GM23248 (cell line): ENCODE results near the gene NKAIN4. TPM values are rescaled to one million over a fixed set of nuclear protein-coding genes. Genes with fewer than 3 reads are reported as not detected.
A peak's percentile ranks its signal among the peaks of the same experiment; 100 is the strongest.

Experiments
- DNase-seq: peaks from one replicate; pipeline ENCODE4 v3.0.0-alpha.2; 2015
- H2AFZ ChIP-seq: fragments of 200-600 bp; sonication (generic); 2 replicates; pipeline ENCODE4 v1.6.1; 2016; ENCODE audit warnings: antibody characterized with exemption
- H3F3A ChIP-seq: fragments of 200-600 bp; sonication (generic); 2 replicates; pipeline ENCODE4 v1.6.1; 2016; ENCODE audit warnings: mild to moderate bottlenecking, antibody characterized with exemption, mixed run types; ENCODE audit not compliant: insufficient read depth
- H3K27ac ChIP-seq: fragments of 200-600 bp; sonication (generic); 2 replicates; pipeline ENCODE4 v1.5.1; 2016; ENCODE audit warnings: mild to moderate bottlenecking
- H3K27me3 ChIP-seq: fragments of 200-600 bp; sonication (generic); replicated peaks from 2 replicates; pipeline ENCODE4 v1.6.1; 2016; ENCODE audit warnings: mild to moderate bottlenecking; ENCODE audit not compliant: insufficient read depth
- H3K36me3 ChIP-seq: fragments of 200-600 bp; sonication (generic); 2 replicates; pipeline ENCODE4 v1.6.1; 2016; ENCODE audit warnings: low read depth, mild to moderate bottlenecking
- H3K4me1 ChIP-seq: fragments of 200-600 bp; sonication (generic); 2 replicates; pipeline ENCODE4 v1.6.1; 2016; ENCODE audit warnings: mild to moderate bottlenecking; ENCODE audit not compliant: insufficient read depth
- H3K4me2 ChIP-seq: fragments of 200-600 bp; sonication (generic); one replicate; pipeline ENCODE4 v1.6.1; 2016; ENCODE audit warnings: mild to moderate bottlenecking; ENCODE audit not compliant: unreplicated experiment
- H3K4me3 ChIP-seq: fragments of 200-600 bp; sonication (generic); 2 replicates; pipeline ENCODE4 v1.5.1; 2016; ENCODE audit warnings: mild to moderate bottlenecking
- H3K79me2 ChIP-seq: fragments of 200-600 bp; sonication (generic); 2 replicates; pipeline ENCODE4 v1.6.1; 2016; ENCODE audit warnings: mild to moderate bottlenecking; ENCODE audit not compliant: insufficient read depth
- H3K9ac ChIP-seq: fragments of 200-600 bp; sonication (generic); 2 replicates; pipeline ENCODE4 v1.6.1; 2016; ENCODE audit warnings: mild to moderate bottlenecking
- H3K9me2 ChIP-seq: fragments of 200-600 bp; sonication (generic); 2 replicates; pipeline ENCODE4 v1.6.1; 2016; ENCODE audit warnings: mixed run types, mild to moderate bottlenecking, moderate library complexity; ENCODE audit not compliant: insufficient read depth
- H3K9me3 ChIP-seq: fragments of 200-600 bp; sonication (generic); one replicate; pipeline ENCODE4 v1.6.1; 2017; ENCODE audit warnings: low read depth
- H4K20me1 ChIP-seq: fragments of 200-600 bp; sonication (generic); 2 replicates; pipeline ENCODE4 v1.6.0; 2016; ENCODE audit not compliant: insufficient read depth
- EZH2 ChIP-seq: fragments of 200-600 bp; sonication (generic); IDR thresholded peaks from 2 replicates; pipeline ENCODE4 v1.6.1; 2018; ENCODE audit warnings: antibody characterized with exemption, mild to moderate bottlenecking; ENCODE audit not compliant: insufficient read depth, poor library complexity, severe bottlenecking
- EZH2phosphoT487 ChIP-seq: fragments of 200-600 bp; sonication (generic); IDR thresholded peaks from 2 replicates; pipeline ENCODE4 v1.6.1; 2018; ENCODE audit warnings: antibody characterized with exemption, moderate library complexity, mild to moderate bottlenecking, low read depth; ENCODE audit not compliant: insufficient read depth
- WGBS, 2 experiments: methylation state at CpG; one replicate each; pipeline ENCODE4 v1.1.6; 2015 to 2017; ENCODE audit warnings: low lambda C conversion rate in 2 of 2, low coverage in 1 of 2; ENCODE audit errors: missing lambda C conversion rate in 2 of 2; 5-methylcytosine and 5-hydroxymethylcytosine counted together
- in situ Hi-C: fragments of 300-500 bp; cut with MboI; formaldehyde crosslinking; loops from 2 replicates; pipeline ENCODE4 v1.15.0; 2020
- polyA plus RNA-seq: library from polyadenylated mRNA; unstranded; fragments of >200 nt; fragmentation: Nextera tagmentation; extraction: Ambion mirVana; gene quantifications from 2 replicates; pipeline ENCODE4 v1.2.1, GENCODE V29; 2016
- total RNA-seq: library from RNA; depleted of rRNA; stranded (reverse); fragments of >200 nt; shearing (Covaris generic); gene quantifications from 2 replicates; pipeline ENCODE4 v1.2.3, GENCODE V29; 2014

The NKAIN4 gene
- total and polyA plus RNA-seq, 2 experiments from 2014 or later: not detected

DNA sequence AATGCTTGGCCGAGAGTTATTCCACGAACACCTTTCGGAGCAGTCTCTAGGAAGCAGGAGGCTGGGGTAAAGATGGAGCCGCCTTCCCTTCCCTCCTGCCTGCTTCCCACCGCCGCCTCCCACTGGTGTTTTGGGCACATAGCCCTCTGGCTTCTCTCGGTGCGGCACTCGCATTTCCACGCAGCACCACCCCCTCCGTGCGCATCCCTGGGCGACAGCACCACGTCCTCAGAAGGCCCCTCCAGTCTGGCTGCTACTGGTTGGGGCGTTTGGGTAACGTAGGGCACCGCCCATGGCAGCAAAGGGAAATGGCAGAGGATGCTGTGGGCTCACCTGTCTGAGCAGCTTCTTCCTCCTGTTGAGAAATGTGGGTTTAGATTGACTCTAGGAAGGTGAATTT lies 41.2 kb upstream of the NKAIN4 start:
- Histone ChIP-seq H3K79me2 (no peaks in the 10 kb centered on the region), H3K4me1 (no peaks in the 10 kb centered on the region), H3K27me3 (peaks cover 44% of the 10 kb centered on the region), H3K9me3 (no peaks in the 10 kb centered on the region), H2AFZ (no peak overlapping the region), H3K36me3 (no peaks in the 10 kb centered on the region), H3K4me3 (no peak overlapping the region), H3K9ac (no peak overlapping the region), H3K27ac (no peak overlapping the region), H3K9me2 (no peaks in the 10 kb centered on the region), H4K20me1 (no peaks in the 10 kb centered on the region), H3K4me2 (no peak overlapping the region), H3F3A (no peaks in the 10 kb centered on the region)
- WGBS, 2 experiments: 14 to 16% methylated on average over 17 of the region's 17 CpGs
- in situ Hi-C loops: no loop called here
- peak; percentile 29 for TF ChIP-seq EZH2
- no peak for TF ChIP-seq EZH2phosphoT487
- no peak for DNase-seq

DNA sequence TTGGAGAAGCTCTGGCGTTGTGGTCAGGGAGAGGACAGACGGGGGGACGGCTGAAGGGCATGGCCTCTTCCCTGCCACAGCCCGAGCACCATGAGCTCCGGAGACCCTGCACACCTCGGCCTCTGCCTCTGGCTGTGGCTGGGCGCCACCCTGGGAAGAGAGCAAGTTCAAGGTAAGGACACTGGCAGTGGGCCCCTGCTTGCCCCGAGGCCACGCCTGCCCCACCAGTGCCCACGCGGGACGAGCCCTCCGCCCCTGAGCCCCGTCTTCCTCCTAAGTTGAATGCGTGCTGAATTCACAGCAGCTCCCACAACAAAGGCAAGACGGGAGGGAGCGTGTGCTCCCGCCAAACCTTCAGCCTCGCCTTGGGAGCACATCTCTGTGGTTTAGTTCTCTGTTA lies 40.8 kb upstream of the NKAIN4 start:
- Histone ChIP-seq H3K36me3 (no peaks in the 10 kb centered on the region), H3K4me2 (no peak overlapping the region), H3K9me3 (no peaks in the 10 kb centered on the region), H4K20me1 (no peaks in the 10 kb centered on the region), H3K27me3 (peaks cover 40% of the 10 kb centered on the region), H3K4me1 (no peaks in the 10 kb centered on the region), H3K4me3 (no peak overlapping the region), H2AFZ (no peak overlapping the region), H3F3A (no peaks in the 10 kb centered on the region), H3K9me2 (no peaks in the 10 kb centered on the region), H3K9ac (no peak overlapping the region), H3K27ac (no peak overlapping the region), H3K79me2 (no peaks in the 10 kb centered on the region)
- no peak for TF ChIP-seq EZH2phosphoT487
- in situ Hi-C loops: no loop called here
- 8 to 19% methylated on average over 13 to 17 of the region's 19 CpGs for WGBS, 2 experiments
- no peak for DNase-seq

GRCh38 chr20:63294536-63294900 lies 40.3 kb upstream of the NKAIN4 start:
- Histone ChIP-seq H3K4me2 (no peak overlapping the region), H4K20me1 (no peaks in the 10 kb centered on the region), H3K9me2 (no peaks in the 10 kb centered on the region), H3K9ac (no peak overlapping the region), H3K4me1 (no peaks in the 10 kb centered on the region), H3K9me3 (no peaks in the 10 kb centered on the region), H3K79me2 (no peaks in the 10 kb centered on the region), H3F3A (no peaks in the 10 kb centered on the region), H3K27ac (no peak overlapping the region), H2AFZ (no peak overlapping the region), H3K27me3 (peaks cover 37% of the 10 kb centered on the region), H3K36me3 (no peaks in the 10 kb centered on the region), H3K4me3 (no peak overlapping the region)
- 60 to 69% methylated on average over 6 to 11 of the region's 12 CpGs for WGBS, 2 experiments
- no peak for DNase-seq
- in situ Hi-C loops: no loop called here
- TF ChIP-seq EZH2phosphoT487 (no peak), EZH2 (no peak)

- in situ Hi-C loops: no loop called here
- Histone ChIP-seq H4K20me1 (no peaks in the 10 kb centered on the region), H3K9me2 (no peaks in the 10 kb centered on the region), H3K27me3 (peaks cover 33% of the 10 kb centered on the region), H3K4me3 (no peak overlapping the region), H3K9me3 (no peaks in the 10 kb centered on the region), H3K9ac (no peak overlapping the region), H2AFZ (no peak overlapping the region), H3K36me3 (no peaks in the 10 kb centered on the region), H3K27ac (no peak overlapping the region), H3K79me2 (no peaks in the 10 kb centered on the region), H3F3A (no peaks in the 10 kb centered on the region), H3K4me1 (no peaks in the 10 kb centered on the region), H3K4me2 (no peak overlapping the region)
- WGBS, 2 experiments: 24 to 41% methylated on average over 13 to 19 of the region's 22 CpGs
- TF ChIP-seq EZH2phosphoT487: no peak
- DNase-seq: no peak
Observed at GRCh38 chr20:63293871-63294535, 39.7 kb upstream of the NKAIN4 start.

GRCh38 chr20:63293456-63293855 lies 39.2 kb upstream of the NKAIN4 start:
- no peak for TF ChIP-seq EZH2phosphoT487
- TF ChIP-seq EZH2: no peak
- DNase-seq: no peak
- in situ Hi-C loops: no loop called here
- Histone ChIP-seq H2AFZ (no peak overlapping the region), H4K20me1 (no peaks in the 10 kb centered on the region), H3K27ac (no peak overlapping the region), H3K9me3 (no peaks in the 10 kb centered on the region), H3K79me2 (no peaks in the 10 kb centered on the region), H3F3A (no peaks in the 10 kb centered on the region), H3K9ac (no peak overlapping the region), H3K9me2 (no peaks in the 10 kb centered on the region), H3K4me1 (no peaks in the 10 kb centered on the region), H3K27me3 (peaks cover 27% of the 10 kb centered on the region), H3K36me3 (no peaks in the 10 kb centered on the region; the same call in 1 of the 2 replicates), H3K4me2 (no peak overlapping the region), H3K4me3 (no peak overlapping the region)
- 33 to 40% methylated on average over 8 to 9 of the region's 11 CpGs for WGBS, 2 experiments
